OCI-LY7 (cell line): ENCODE measurements around the gene NTRK1.

Experiments
- CTCF ChIP-seq: fragments of 200-600 bp; sonication (generic); conservative IDR thresholded peaks from 2 replicates; pipeline ENCODE4 v1.5.1; 2014; ENCODE audit warnings: mild to moderate bottlenecking, antibody characterized with exemption, low read length, moderate library complexity, mixed read lengths
- EZH2phosphoT487 ChIP-seq: fragments of 200-600 bp; sonication (generic); IDR thresholded peaks from 2 replicates; pipeline ENCODE4 v1.6.1; 2018; ENCODE audit warnings: low read depth, borderline replicate concordance, mild to moderate bottlenecking, mixed run types, antibody characterized with exemption, low read length, moderate library complexity, mixed read lengths

DNA sequence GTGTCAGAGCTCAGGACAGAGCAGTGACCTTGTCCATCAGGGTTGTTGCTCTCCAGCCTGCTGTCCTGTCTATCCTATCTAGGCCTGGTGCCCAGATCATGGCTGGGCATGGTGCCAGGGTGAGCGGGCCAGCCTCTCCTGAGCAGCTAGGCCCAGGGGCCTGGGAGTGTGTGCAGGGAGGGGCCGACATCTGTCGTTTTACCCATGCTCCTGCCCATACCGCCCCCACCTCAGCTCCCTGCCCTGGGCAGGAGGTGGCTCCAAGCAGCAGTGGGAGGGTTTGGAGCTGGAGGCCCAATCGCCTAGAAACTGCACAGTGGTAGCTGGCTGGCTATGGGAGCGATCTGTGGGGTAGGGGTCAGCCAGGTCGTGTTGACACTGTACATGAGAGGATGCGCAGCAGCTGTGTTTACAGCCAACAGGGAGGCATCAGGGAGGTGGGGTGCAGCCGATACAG is 8.2 kb upstream of the NTRK1 start:
- no peak for TF ChIP-seq CTCF
- no peak for TF ChIP-seq EZH2phosphoT487
